GM12878 (cell line): Measurements from ENCODE around the gene MXRA7. TPM values are rescaled to one million over a fixed set of nuclear protein-coding genes. Genes with fewer than 3 reads are reported as not detected.

Experiments
- ATAC-seq: fragments of 200-7000 bp; cut with Tn5 transposase; 3 replicates; pipeline ENCODE4 v1.9.1; 2020; ENCODE audit warnings: mild to moderate bottlenecking, moderate library complexity
- BruUV-seq: library from RNA; stranded (reverse); fragments of 400-500 nt; replicated peaks from 2 replicates; lab custom pipeline; 2021; lab: Mats Ljungman, UMichigan
- CTCF ChIA-PET: fragments of 300-600 bp; sonication (Branson Sonifier 250); formaldehyde crosslinking; extraction: SDS; loops from one replicate; lab custom pipeline; 2021; ENCODE audit warnings: inconsistent platforms; lab: Yijun Ruan, JAX
- POLR2A ChIA-PET: fragments of 350-600 bp; formaldehyde crosslinking; extraction: SDS; loops from one replicate; lab custom pipeline; 2021; ENCODE audit warnings: inconsistent platforms; lab: Charles Lee
- RAD21 ChIA-PET: fragments of 300-600 bp; sonication (Branson Sonifier 250); formaldehyde crosslinking; loops from one replicate; lab custom pipeline; 2023; ENCODE audit warnings: antibody characterized with exemption; ENCODE audit not compliant: unreplicated experiment; lab: Charles Lee
- SMC1A ChIA-PET: fragments of 300-600 bp; sonication (Branson Sonifier 250); formaldehyde crosslinking; loops from one replicate; lab custom pipeline; 2023; ENCODE audit not compliant: unreplicated experiment, uncharacterized antibody; lab: Charles Lee
- DNase-seq: peaks from one replicate; pipeline ENCODE4 v3.0.0-alpha.2; 2011; ENCODE audit warnings: low read depth, low spot score
- FAIRE-seq: peaks from 3 replicates; lab custom pipeline; 2011; peaks lifted over from hg19 to GRCh38; lab: Jason Lieb, UNC
- H2AFZ ChIP-seq: 2 replicates; pipeline ENCODE4 v1.6.0; 2011; ENCODE audit warnings: low read depth, low read length, control low read depth; ENCODE audit not compliant: control insufficient read depth
- H3K27ac ChIP-seq: 2 replicates; pipeline ENCODE4 v1.5.1; 2011; ENCODE audit warnings: control low read depth; ENCODE audit not compliant: control insufficient read depth, insufficient read depth
- H3K27me3 ChIP-seq, 2 experiments: replicated peaks in 1 of 2; 2 replicates each; pipeline versions ENCODE4 v1.6.0 to v1.6.1; 2011; ENCODE audit warnings: low read length in 1 of 2; ENCODE audit not compliant: control insufficient read depth in 2 of 2, insufficient read depth in 2 of 2
- H3K36me3 ChIP-seq, 2 experiments: 2 replicates each; pipeline ENCODE4 v1.5.1; 2011; ENCODE audit warnings: low read length in 1 of 2; ENCODE audit not compliant: control insufficient read depth in 2 of 2, insufficient read depth in 2 of 2
- H3K4me1 ChIP-seq: 2 replicates; pipeline ENCODE4 v1.6.1; 2011; ENCODE audit warnings: mild to moderate bottlenecking, low read length, moderate library complexity, mixed read lengths; ENCODE audit not compliant: control insufficient read depth, insufficient read depth
- H3K4me2 ChIP-seq: 2 replicates; pipeline ENCODE4 v1.6.0; 2011; ENCODE audit warnings: control low read depth; ENCODE audit not compliant: control insufficient read depth, insufficient read depth
- H3K4me3 ChIP-seq: fragments of 200-600 bp; sonication (generic); 2 replicates; pipeline ENCODE4 v1.5.1; 2016
- H3K79me2 ChIP-seq: 2 replicates; pipeline ENCODE4 v1.6.0; 2011; ENCODE audit warnings: low read length; ENCODE audit not compliant: control insufficient read depth, insufficient read depth
- H3K9ac ChIP-seq: 2 replicates; pipeline ENCODE4 v1.8.0; 2011; ENCODE audit warnings: low read length, control low read depth, mixed read lengths; ENCODE audit not compliant: control insufficient read depth, insufficient read depth
- H3K9me3 ChIP-seq: replicated peaks from 3 replicates; pipeline ENCODE4 v1.5.1; 2011; ENCODE audit warnings: mild to moderate bottlenecking, low read length; ENCODE audit not compliant: control insufficient read depth, insufficient read depth
- H4K20me1 ChIP-seq: 2 replicates; pipeline ENCODE4 v1.6.0; 2011; ENCODE audit not compliant: control insufficient read depth, insufficient read depth
- CHD4 ChIP-seq: fragments of 200-600 bp; sonication (generic); IDR thresholded peaks from 2 replicates; pipeline ENCODE4 v1.6.1; 2016; ENCODE audit warnings: mild to moderate bottlenecking
- FOXM1 ChIP-seq: IDR thresholded peaks from 2 replicates; pipeline ENCODE4 v1.6.1; 2012; ENCODE audit warnings: low read depth, mild to moderate bottlenecking, inconsistent platforms, low read length, moderate library complexity
- KLF5 ChIP-seq: fragments of 450-650 bp; IDR thresholded peaks from 2 replicates; pipeline ENCODE4 v1.6.1; 2014; ENCODE audit warnings: mild to moderate bottlenecking; ENCODE audit not compliant: partially characterized antibody
- MXI1 ChIP-seq: fragments of 150-350 bp; IDR thresholded peaks from 2 replicates; pipeline ENCODE4 v1.6.1; 2011; ENCODE audit warnings: low read depth, mild to moderate bottlenecking, inconsistent platforms, low read length, improper control_type of control experiment
- NFIC ChIP-seq: IDR thresholded peaks from 2 replicates; pipeline ENCODE4 v1.6.1; 2012; ENCODE audit warnings: low read depth, mild to moderate bottlenecking, inconsistent platforms, low read length, moderate library complexity
- NR2C2 ChIP-seq: IDR thresholded peaks from 2 replicates; pipeline ENCODE4 v1.6.1; 2011; ENCODE audit warnings: borderline replicate concordance, low read depth; ENCODE audit not compliant: control insufficient read depth, insufficient read length
- RFX5 ChIP-seq: IDR thresholded peaks from 2 replicates; pipeline ENCODE4 v1.6.1; 2011; ENCODE audit warnings: low read depth, low read length, improper control_type of control experiment
- SMC3 ChIP-seq: IDR thresholded peaks from 2 replicates; pipeline ENCODE4 v1.6.1; 2011; ENCODE audit warnings: low read length, improper control_type of control experiment, borderline replicate concordance
- STAT3 ChIP-seq: IDR thresholded peaks from 2 replicates; pipeline ENCODE4 v1.6.1; 2011; ENCODE audit warnings: low read depth, low read length, improper control_type of control experiment
- TAF1 ChIP-seq: IDR thresholded peaks from 2 replicates; pipeline ENCODE4 v1.6.1; 2011; ENCODE audit warnings: mild to moderate bottlenecking, low read depth, low read length, borderline replicate concordance
- TARDBP ChIP-seq: IDR thresholded peaks from 2 replicates; pipeline ENCODE4 v1.6.1; 2016; ENCODE audit warnings: borderline replicate concordance
- TBL1XR1 ChIP-seq: IDR thresholded peaks from 2 replicates; pipeline ENCODE4 v1.6.1; 2012; ENCODE audit warnings: low read depth, low read length, improper control_type of control experiment
- ZNF384 ChIP-seq: IDR thresholded peaks from 2 replicates; pipeline ENCODE4 v1.6.1; 2012; ENCODE audit warnings: low read depth, mild to moderate bottlenecking, low read length, improper control_type of control experiment, borderline replicate concordance
- WGBS: methylation state at CpG from one replicate; pipeline ENCODE4 v1.1.6; 2016; ENCODE audit warnings: low lambda C conversion rate; ENCODE audit not compliant: insufficient replicate concordance, insufficient coverage; ENCODE audit errors: missing lambda C conversion rate; 5-methylcytosine and 5-hydroxymethylcytosine counted together
- in situ Hi-C: fragments of 300-500 bp; cut with MboI; formaldehyde crosslinking; loops from 9 replicates; pipeline ENCODE4 v1.14.3; 2018; ENCODE audit warnings: mixed read lengths
- intact Hi-C: fragments of 100-400 bp; cut with micrococcal nuclease; formaldehyde crosslinking; loops from one replicate; pipeline ENCODE4 v1.14.2; 2022; ENCODE audit not compliant: unreplicated experiment
- polyA plus RNA-seq, 11 experiments: library from polyadenylated mRNA; depleted of rRNA in 4 of 11; unstranded in 6 of 11; stranded (reverse) in 5 of 11; fragments of >200 nt; fragmentation: Nextera tagmentation in 4 of 11; fragmentation: Illumina TruSeq in 1 of 11; extraction: Ambion mirVana in 4 of 11; extraction: Trizol in 1 of 11; gene quantifications; 1 replicate in 1 of 11; 2 replicates in 10 of 11; pipeline versions ENCODE4 v1.2.1 to v1.2.3, GENCODE V29; 2011 to 2016; ENCODE audit warnings: inconsistent platforms in 2 of 11, missing spikeins in 2 of 11, low read depth in 1 of 11
- total RNA-seq, 4 experiments: library from RNA; depleted of rRNA in 3 of 4; stranded (reverse); fragments of >200 nt in 3 of 4; fragmentation: Illumina TruSeq in 1 of 4; extraction: Trizol in 1 of 4; gene quantifications; 2 replicates each; pipeline versions ENCODE4 v1.2.1 to v1.2.3, GENCODE V29; 2013 to 2021
- TF ChIP-seq, protein P1 (sequence below): IDR thresholded peaks from 2 replicates; pipeline ENCODE4 v1.6.1; 2011; ENCODE audit warnings: borderline replicate concordance, low read depth, mild to moderate bottlenecking, moderate library complexity, low read length; ENCODE audit not compliant: insufficient read depth, poor library complexity, severe bottlenecking
- TF ChIP-seq, protein P2 (sequence below): fragments of 450-650 bp; IDR thresholded peaks from 2 replicates; pipeline ENCODE4 v1.6.1; 2018; ENCODE audit warnings: mild to moderate bottlenecking, low read depth, moderate library complexity; ENCODE audit not compliant: partially characterized antibody
- TF ChIP-seq, protein P3 (sequence below): fragments of 450-650 bp; IDR thresholded peaks from 2 replicates; pipeline ENCODE4 v1.6.1; 2017; ENCODE audit warnings: mild to moderate bottlenecking, low read depth, inconsistent platforms; ENCODE audit not compliant: poor library complexity, severe bottlenecking
- TF ChIP-seq, protein P4 (sequence below): fragments of 450-650 bp; IDR thresholded peaks from 2 replicates; pipeline ENCODE4 v1.6.1; 2016; ENCODE audit warnings: mild to moderate bottlenecking

Gene MXRA7
- total and polyA plus RNA-seq, 10 of the 15 experiments (the other 5 are each of a cell fraction or from before 2014, with no cell fraction given): 0.03 to 2.0 (median 0.33) TPM

DNA sequence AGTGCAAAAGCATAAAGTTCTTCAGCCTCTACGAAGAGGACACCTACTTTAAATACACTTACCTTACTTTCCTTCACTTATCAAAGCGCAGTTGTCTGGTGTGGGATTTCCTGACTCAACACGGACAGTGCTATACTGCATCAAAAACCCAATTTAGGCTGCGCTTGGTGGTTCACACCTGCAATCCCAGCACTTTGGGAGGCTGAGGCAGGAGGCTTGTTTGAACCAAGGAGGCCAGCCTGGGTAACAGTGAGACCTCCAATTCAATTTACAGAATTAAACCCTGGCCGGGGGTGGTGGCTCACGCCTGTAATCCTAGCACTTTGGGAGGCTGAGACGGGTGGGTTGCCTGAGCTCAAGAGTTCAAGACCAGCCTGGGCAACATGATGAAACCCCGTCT lies 11.5 kb upstream of the MXRA7 start:
- intact Hi-C loops: no loop called here
- ChIA-PET POLR2A (interaction anchor here (0.6 to 1.9 kb wide), 4 partner anchors 10 to 891 kb away, joined by 3 to 5 read pairs (median 3); no protein-coding TSS in a partner anchor), SMC1A (interaction anchor here (1.5 kb wide), 1 partner anchor 9 kb away, joined by 3 read pairs; no protein-coding TSS in a partner anchor), RAD21 (no interaction called here), CTCF (interaction anchor here (1.1 kb wide), 1 partner anchor 9 kb away, joined by 3 read pairs; no protein-coding TSS in a partner anchor)
- Histone ChIP-seq H3K9ac (no peak overlapping the region), H3K4me3 (no peak overlapping the region), H3K4me2 (peak overlapping the region; percentile 18; the same call in 1 of the 2 replicates), H3K27ac (no peak overlapping the region), H3K36me3 (peaks cover 12 to 32% of the 10 kb centered on the region in 2 experiments), H3K27me3 (no peaks in the 10 kb centered on the region), H3K79me2 (peaks cover 37% of the 10 kb centered on the region), H3K9me3 (no peaks in the 10 kb centered on the region), H2AFZ (no peak overlapping the region), H4K20me1 (no peaks in the 10 kb centered on the region), H3K4me1 (no peaks in the 10 kb centered on the region)
- WGBS: 89% methylated on average over 8 of the region's 8 CpGs
- ATAC-seq: no peak
- no peak for FAIRE-seq
- no TSS peak for BruUV-seq
- no peak for DNase-seq
- in situ Hi-C loops: no loop called here
- TF ChIP-seq, protein P1, sequence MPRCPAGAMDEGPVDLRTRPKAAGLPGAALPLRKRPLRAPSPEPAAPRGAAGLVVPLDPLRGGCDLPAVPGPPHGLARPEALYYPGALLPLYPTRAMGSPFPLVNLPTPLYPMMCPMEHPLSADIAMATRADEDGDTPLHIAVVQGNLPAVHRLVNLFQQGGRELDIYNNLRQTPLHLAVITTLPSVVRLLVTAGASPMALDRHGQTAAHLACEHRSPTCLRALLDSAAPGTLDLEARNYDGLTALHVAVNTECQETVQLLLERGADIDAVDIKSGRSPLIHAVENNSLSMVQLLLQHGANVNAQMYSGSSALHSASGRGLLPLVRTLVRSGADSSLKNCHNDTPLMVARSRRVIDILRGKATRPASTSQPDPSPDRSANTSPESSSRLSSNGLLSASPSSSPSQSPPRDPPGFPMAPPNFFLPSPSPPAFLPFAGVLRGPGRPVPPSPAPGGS: no peak
- TF ChIP-seq TAF1 (no peak), MXI1 (no peak), NR2C2 (no peak), KLF5 (no peak), FOXM1 (no peak), NFIC (no peak), RFX5 (no peak), TARDBP (no peak), ZNF384 (no peak), CHD4 (no peak), SMC3 (no peak), STAT3 (no peak), TBL1XR1 (no peak)
- TF ChIP-seq, protein P2, sequence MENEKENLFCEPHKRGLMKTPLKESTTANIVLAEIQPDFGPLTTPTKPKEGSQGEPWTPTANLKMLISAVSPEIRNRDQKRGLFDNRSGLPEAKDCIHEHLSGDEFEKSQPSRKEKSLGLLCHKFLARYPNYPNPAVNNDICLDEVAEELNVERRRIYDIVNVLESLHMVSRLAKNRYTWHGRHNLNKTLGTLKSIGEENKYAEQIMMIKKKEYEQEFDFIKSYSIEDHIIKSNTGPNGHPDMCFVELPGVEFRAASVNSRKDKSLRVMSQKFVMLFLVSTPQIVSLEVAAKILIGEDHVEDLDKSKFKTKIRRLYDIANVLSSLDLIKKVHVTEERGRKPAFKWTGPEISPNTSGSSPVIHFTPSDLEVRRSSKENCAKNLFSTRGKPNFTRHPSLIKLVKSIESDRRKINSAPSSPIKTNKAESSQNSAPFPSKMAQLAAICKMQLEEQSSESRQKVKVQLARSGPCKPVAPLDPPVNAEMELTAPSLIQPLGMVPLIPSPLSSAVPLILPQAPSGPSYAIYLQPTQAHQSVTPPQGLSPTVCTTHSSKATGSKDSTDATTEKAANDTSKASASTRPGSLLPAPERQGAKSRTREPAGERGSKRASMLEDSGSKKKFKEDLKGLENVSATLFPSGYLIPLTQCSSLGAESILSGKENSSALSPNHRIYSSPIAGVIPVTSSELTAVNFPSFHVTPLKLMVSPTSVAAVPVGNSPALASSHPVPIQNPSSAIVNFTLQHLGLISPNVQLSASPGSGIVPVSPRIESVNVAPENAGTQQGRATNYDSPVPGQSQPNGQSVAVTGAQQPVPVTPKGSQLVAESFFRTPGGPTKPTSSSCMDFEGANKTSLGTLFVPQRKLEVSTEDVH: no peak
- TF ChIP-seq, protein P3, sequence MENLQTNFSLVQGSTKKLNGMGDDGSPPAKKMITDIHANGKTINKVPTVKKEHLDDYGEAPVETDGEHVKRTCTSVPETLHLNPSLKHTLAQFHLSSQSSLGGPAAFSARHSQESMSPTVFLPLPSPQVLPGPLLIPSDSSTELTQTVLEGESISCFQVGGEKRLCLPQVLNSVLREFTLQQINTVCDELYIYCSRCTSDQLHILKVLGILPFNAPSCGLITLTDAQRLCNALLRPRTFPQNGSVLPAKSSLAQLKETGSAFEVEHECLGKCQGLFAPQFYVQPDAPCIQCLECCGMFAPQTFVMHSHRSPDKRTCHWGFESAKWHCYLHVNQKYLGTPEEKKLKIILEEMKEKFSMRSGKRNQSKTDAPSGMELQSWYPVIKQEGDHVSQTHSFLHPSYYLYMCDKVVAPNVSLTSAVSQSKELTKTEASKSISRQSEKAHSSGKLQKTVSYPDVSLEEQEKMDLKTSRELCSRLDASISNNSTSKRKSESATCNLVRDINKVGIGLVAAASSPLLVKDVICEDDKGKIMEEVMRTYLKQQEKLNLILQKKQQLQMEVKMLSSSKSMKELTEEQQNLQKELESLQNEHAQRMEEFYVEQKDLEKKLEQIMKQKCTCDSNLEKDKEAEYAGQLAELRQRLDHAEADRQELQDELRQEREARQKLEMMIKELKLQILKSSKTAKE: no peak
- TF ChIP-seq, protein P4, sequence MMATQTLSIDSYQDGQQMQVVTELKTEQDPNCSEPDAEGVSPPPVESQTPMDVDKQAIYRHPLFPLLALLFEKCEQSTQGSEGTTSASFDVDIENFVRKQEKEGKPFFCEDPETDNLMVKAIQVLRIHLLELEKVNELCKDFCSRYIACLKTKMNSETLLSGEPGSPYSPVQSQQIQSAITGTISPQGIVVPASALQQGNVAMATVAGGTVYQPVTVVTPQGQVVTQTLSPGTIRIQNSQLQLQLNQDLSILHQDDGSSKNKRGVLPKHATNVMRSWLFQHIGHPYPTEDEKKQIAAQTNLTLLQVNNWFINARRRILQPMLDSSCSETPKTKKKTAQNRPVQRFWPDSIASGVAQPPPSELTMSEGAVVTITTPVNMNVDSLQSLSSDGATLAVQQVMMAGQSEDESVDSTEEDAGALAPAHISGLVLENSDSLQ: no peak
